OCI-LY7 (cell line): ENCODE results near the gene PCDHB3. TPM values are rescaled to one million over a fixed set of nuclear protein-coding genes. Genes with fewer than 3 reads are reported as not detected.
"Not testable (repeated sequence)": the region's sequence is repeated elsewhere in the genome, so short reads cannot be mapped to it uniquely, and the experiment has no call there.

ENCODE experiments used
- BruUV-seq: library from RNA; stranded (reverse); fragments of 400-500 nt; replicated peaks from 2 replicates; lab custom pipeline; 2021; lab: Mats Ljungman, UMichigan
- CTCF ChIA-PET: fragments of 300-600 bp; sonication (Branson Sonifier 250); formaldehyde crosslinking; loops from one replicate; lab custom pipeline; 2022; ENCODE audit warnings: antibody characterized with exemption; ENCODE audit not compliant: unreplicated experiment; lab: Charles Lee
- POLR2A ChIA-PET: fragments of 300-600 bp; sonication (Branson Sonifier 250); formaldehyde crosslinking; loops from one replicate; lab custom pipeline; 2022; ENCODE audit warnings: antibody characterized with exemption; lab: Charles Lee
- DNase-seq: peaks from one replicate; pipeline ENCODE4 v3.0.0-alpha.2; 2015; ENCODE audit warnings: low spot score
- H2AFZ ChIP-seq: fragments of 200-600 bp; sonication (generic), shearing (Covaris generic); 2 replicates; pipeline ENCODE4 v1.6.1; 2014; ENCODE audit warnings: mild to moderate bottlenecking, antibody characterized with exemption, low read length, moderate library complexity
- H3K27ac ChIP-seq: fragments of 200-600 bp; sonication (generic); 2 replicates; pipeline ENCODE4 v1.5.1; 2014; ENCODE audit warnings: mixed run types, low read depth, mild to moderate bottlenecking, moderate library complexity, low read length, inconsistent platforms; ENCODE audit not compliant: poor library complexity, severe bottlenecking
- H3K36me3 ChIP-seq: fragments of 200-600 bp; sonication (generic); 2 replicates; pipeline ENCODE4 v1.6.1; 2014; ENCODE audit warnings: mild to moderate bottlenecking, antibody characterized with exemption, low read length, moderate library complexity, mixed read lengths; ENCODE audit not compliant: insufficient read depth
- H3K4me1 ChIP-seq: fragments of 200-600 bp; sonication (generic); 2 replicates; pipeline ENCODE4 v1.5.1; 2014; ENCODE audit warnings: mild to moderate bottlenecking, low read length; ENCODE audit not compliant: insufficient read depth, poor library complexity, severe bottlenecking
- H3K4me2 ChIP-seq: fragments of 200-600 bp; sonication (generic); 2 replicates; pipeline ENCODE4 v1.6.1; 2014; ENCODE audit warnings: mild to moderate bottlenecking, low read length
- H3K4me3 ChIP-seq: fragments of 200-600 bp; sonication (generic); 2 replicates; pipeline ENCODE4 v1.5.1; 2014; ENCODE audit warnings: mild to moderate bottlenecking, low read depth, low read length; ENCODE audit not compliant: poor library complexity, severe bottlenecking
- H3K79me2 ChIP-seq: fragments of 200-600 bp; sonication (generic); 2 replicates; pipeline ENCODE4 v1.6.1; 2016; ENCODE audit warnings: low read depth, mild to moderate bottlenecking, low read length, moderate library complexity, mixed read lengths; ENCODE audit not compliant: insufficient read depth
- H3K9me2 ChIP-seq: fragments of 200-600 bp; sonication (generic); 2 replicates; pipeline ENCODE4 v1.6.1; 2016; ENCODE audit warnings: mild to moderate bottlenecking, low read length, mixed read lengths; ENCODE audit not compliant: insufficient read depth
- H3K9me3 ChIP-seq: fragments of 200-600 bp; sonication (generic); 2 replicates; pipeline ENCODE4 v1.6.1; 2014; ENCODE audit warnings: mild to moderate bottlenecking, mixed run types, low read length, mixed read lengths
- H4K20me1 ChIP-seq: fragments of 200-600 bp; sonication (generic); 2 replicates; pipeline ENCODE4 v1.6.1; 2014; ENCODE audit warnings: mild to moderate bottlenecking, antibody characterized with exemption, low read length, moderate library complexity, mixed read lengths; ENCODE audit not compliant: insufficient read depth
- CTCF ChIP-seq: fragments of 200-600 bp; sonication (generic); conservative IDR thresholded peaks from 2 replicates; pipeline ENCODE4 v1.5.1; 2014; ENCODE audit warnings: mild to moderate bottlenecking, antibody characterized with exemption, low read length, moderate library complexity, mixed read lengths
- EZH2phosphoT487 ChIP-seq: fragments of 200-600 bp; sonication (generic); IDR thresholded peaks from 2 replicates; pipeline ENCODE4 v1.6.1; 2018; ENCODE audit warnings: low read depth, borderline replicate concordance, mild to moderate bottlenecking, mixed run types, antibody characterized with exemption, low read length, moderate library complexity, mixed read lengths
- intact Hi-C: fragments of 100-400 bp; cut with micrococcal nuclease; formaldehyde crosslinking; loops from one replicate; pipeline ENCODE4 v1.10.0; 2022; ENCODE audit not compliant: unreplicated experiment
- total RNA-seq, 2 experiments: library from RNA; depleted of rRNA in 1 of 2; stranded (reverse); fragments of >200 nt in 1 of 2; shearing (Covaris generic) in 1 of 2; gene quantifications; 2 replicates each; pipeline ENCODE4 v1.2.3, GENCODE V29; 2014 to 2022

PCDHB3 gene
- total RNA-seq, 2 experiments from 2014 or later = not detected

GRCh38 chr5:141149812-141150211, 49.5 kb downstream of the PCDHB3 start, which contains the start of gene PCDHB6:
PCDHB6 (plus strand) TSS chr5:141150057; CDS start chr5:141150258, 201 bp downstream.
- no peak for DNase-seq

GRCh38 chr5:141150224-141150992, 50.1 kb downstream of the PCDHB3 start:
- POLR2A ChIA-PET = no interaction called here
- Histone ChIP-seq H3K79me2 (no peaks in the 10 kb centered on the region), H3K4me3 (no peak overlapping the region), H3K36me3 (no peaks in the 10 kb centered on the region), H3K9me2 (no peaks in the 10 kb centered on the region), H3K4me1 (no peaks in the 10 kb centered on the region), H3K4me2 (no peak overlapping the region), H4K20me1 (no peaks in the 10 kb centered on the region), H2AFZ (no peak overlapping the region), H3K9me3 (no peaks in the 10 kb centered on the region), H3K27ac (no peak overlapping the region)
- no TSS peak for BruUV-seq
- intact Hi-C loops = no loop called here
- no peak for DNase-seq
- CTCF ChIA-PET = no interaction called here
- no peak for TF ChIP-seq EZH2phosphoT487
- no peak for TF ChIP-seq CTCF

More at GRCh38 chr5:141149812-141150211, 49.5 kb downstream of the PCDHB3 start, which contains the start of gene PCDHB6:
- Histone ChIP-seq H4K20me1 (no peaks in the 10 kb centered on the region), H3K4me3 (no peak within 1 kb of the TSS), H2AFZ (no peak within 1 kb of the TSS), H3K9me3 (no peaks in the 10 kb centered on the region), H3K4me2 (no peak within 1 kb of the TSS), H3K79me2 (no peaks in the 10 kb centered on the region), H3K9me2 (no peaks in the 10 kb centered on the region), H3K27ac (no peak within 1 kb of the TSS), H3K36me3 (no peaks in the 10 kb centered on the region), H3K4me1 (no peaks in the 10 kb centered on the region)
- POLR2A ChIA-PET = no interaction called here
- CTCF ChIA-PET = no interaction called here
- BruUV-seq = no TSS peak
- TF ChIP-seq CTCF (peak; percentile 53), EZH2phosphoT487 (no peak)
- intact Hi-C loops = no loop called here

GRCh38 chr5:141150993-141151325, 50.7 kb downstream of the PCDHB3 start:
- no TSS peak for BruUV-seq
- H3K27ac ChIP-seq = no peak overlapping the region
- intact Hi-C loops = no loop called here
- CTCF ChIA-PET = no interaction called here
- no peak overlapping the region for H3K4me2 ChIP-seq
- no peaks in the 10 kb centered on the region for H3K79me2 ChIP-seq
- H4K20me1 ChIP-seq = no peaks in the 10 kb centered on the region
- no peaks in the 10 kb centered on the region for H3K36me3 ChIP-seq
- no peak overlapping the region for H2AFZ ChIP-seq
- POLR2A ChIA-PET = no interaction called here
- H3K4me3 ChIP-seq = no peak overlapping the region
- no peaks in the 10 kb centered on the region for H3K4me1 ChIP-seq
- no peaks in the 10 kb centered on the region for H3K9me2 ChIP-seq
- TF ChIP-seq CTCF (no peak), EZH2phosphoT487 (no peak)
- no peak for DNase-seq
- H3K9me3 ChIP-seq = no peaks in the 10 kb centered on the region

GRCh38 chr5:141151632-141152031, 51.4 kb downstream of the PCDHB3 start:
- H4K20me1 ChIP-seq, H2AFZ ChIP-seq, intact Hi-C loops, DNase-seq, H3K27ac ChIP-seq, H3K4me3 ChIP-seq, CTCF ChIA-PET, H3K36me3 ChIP-seq, H3K4me2 ChIP-seq, H3K9me3 ChIP-seq, H3K4me1 ChIP-seq, H3K9me2 ChIP-seq, POLR2A ChIA-PET, BruUV-seq, H3K79me2 ChIP-seq: not testable (repeated sequence)
